PFSK-1 (cell line): ENCODE data around the gene PARD3B.

ENCODE experiments used
- FOXP2 ChIP-seq: optimal IDR thresholded peaks from 2 replicates; pipeline ENCODE3; 2011; ENCODE audit warnings: borderline replicate concordance, control low read depth, inconsistent platforms; ENCODE audit not compliant: insufficient read depth; ENCODE audit errors: extremely low read length, extremely low read depth
- POLR2AphosphoS5 ChIP-seq: IDR thresholded peaks from 2 replicates; pipeline ENCODE4 v1.6.1; 2012; ENCODE audit warnings: low read depth, mild to moderate bottlenecking, control low read depth, low read length, moderate library complexity
- REST ChIP-seq, 2 experiments: IDR thresholded peaks; 2 replicates each; pipeline versions ENCODE4 v1.6.1 to v1.8.0; 2011 to 2012; ENCODE audit warnings: low read depth in 2 of 2, low read length in 2 of 2, control low read depth in 1 of 2, inconsistent platforms in 1 of 2, mild to moderate bottlenecking in 1 of 2, moderate library complexity in 1 of 2; ENCODE audit not compliant: insufficient read depth in 1 of 2
- SIN3A ChIP-seq: IDR thresholded peaks from 2 replicates; pipeline ENCODE4 v1.6.1; 2012; ENCODE audit warnings: mild to moderate bottlenecking, low read length, moderate library complexity, borderline replicate concordance; ENCODE audit not compliant: insufficient read depth
- TAF1 ChIP-seq: IDR thresholded peaks from 2 replicates; pipeline ENCODE4 v1.6.1; 2012; ENCODE audit warnings: low read length, control low read depth, borderline replicate concordance; ENCODE audit not compliant: insufficient read depth

PARD3B gene

GRCh38 chr2:205628422-205628821 is 1083.1 kb downstream of the PARD3B start:
- TF ChIP-seq FOXP2: no peak
- no peak for TF ChIP-seq TAF1
- TF ChIP-seq SIN3A: no peak
- no peak for TF ChIP-seq REST (IDR thresholded peaks at IDR 0.05; ENCODE audit: insufficient read depth in 1 of 2, low read depth in 2 of 2, low read length in 2 of 2)
- TF ChIP-seq POLR2AphosphoS5: no peak

GRCh38 chr2:205629091-205629776 is 1084.0 kb downstream of the PARD3B start:
- no peak for TF ChIP-seq POLR2AphosphoS5
- TF ChIP-seq TAF1: no peak
- no peak for TF ChIP-seq SIN3A
- no peak for TF ChIP-seq REST (IDR thresholded peaks at IDR 0.05; ENCODE audit: insufficient read depth in 1 of 2, low read depth in 2 of 2, low read length in 2 of 2)
- TF ChIP-seq FOXP2: no peak

GRCh38 chr2:205633994-205634393 is 1088.7 kb downstream of the PARD3B start:
- TF ChIP-seq POLR2AphosphoS5: no peak
- TF ChIP-seq REST (IDR thresholded peaks at IDR 0.05; ENCODE audit: insufficient read depth in 1 of 2, low read depth in 2 of 2, low read length in 2 of 2): no peak

GRCh38 chr2:205636549-205637319 is 1091.5 kb downstream of the PARD3B start:
- TF ChIP-seq REST (IDR thresholded peaks at IDR 0.05; ENCODE audit: insufficient read depth in 1 of 2, low read depth in 2 of 2, low read length in 2 of 2): no peak
- TF ChIP-seq FOXP2: no peak
- TF ChIP-seq TAF1: no peak
- TF ChIP-seq SIN3A: no peak
- TF ChIP-seq POLR2AphosphoS5: no peak
